Measurements from ENCODE around the gene CCDC3.

Gene CCDC3

GRCh38 chr10:12928571-12928970 is 72.9 kb downstream of the CCDC3 start:
- no peak overlapping the region for H3K4me3 ChIP-seq (ENCODE audit: low read depth, low read length)
- TF ChIP-seq CTCF (IDR thresholded peaks at IDR 0.05; ENCODE audit: low read depth, low read length), result no peak

- TF ChIP-seq CTCF (IDR thresholded peaks at IDR 0.05; ENCODE audit: low read depth, low read length), result no peak
- no peak overlapping the region for H3K4me3 ChIP-seq (ENCODE audit: low read depth, low read length)
These were observed 73.6 kb downstream of the CCDC3 start for GRCh38 chr10:12927896-12928295.

- no peak for TF ChIP-seq CTCF (IDR thresholded peaks at IDR 0.05; ENCODE audit: low read depth, low read length)
- H3K4me3 ChIP-seq (ENCODE audit: low read depth, low read length), result no peak overlapping the region
These were observed 75.7 kb downstream of the CCDC3 start for GRCh38 chr10:12925845-12926244.

- no peak overlapping the region for H3K4me3 ChIP-seq (ENCODE audit: low read depth, low read length)
- no peak for TF ChIP-seq CTCF (IDR thresholded peaks at IDR 0.05; ENCODE audit: low read depth, low read length)
These were observed 76.6 kb downstream of the CCDC3 start for GRCh38 chr10:12924911-12925310.

GRCh38 chr10:12922117-12922900 is 79.2 kb downstream of the CCDC3 start:
- H3K4me3 ChIP-seq (ENCODE audit: low read depth, low read length), result no peak overlapping the region
- TF ChIP-seq CTCF (IDR thresholded peaks at IDR 0.05; ENCODE audit: low read depth, low read length), result no peak

GRCh38 chr10:12921163-12921562 is 80.3 kb downstream of the CCDC3 start:
- no peak overlapping the region for H3K4me3 ChIP-seq (ENCODE audit: low read depth, low read length)
- no peak for TF ChIP-seq CTCF (IDR thresholded peaks at IDR 0.05; ENCODE audit: low read depth, low read length)

- no peak overlapping the region for H3K4me3 ChIP-seq (ENCODE audit: low read depth, low read length)
- TF ChIP-seq CTCF (IDR thresholded peaks at IDR 0.05; ENCODE audit: low read depth, low read length), result no peak
These were observed 81.9 kb downstream of the CCDC3 start for GRCh38 chr10:12919574-12919973.
